Activated CD4-positive, alpha-beta T cell treated with anti-CD3 and anti-CD28 coated beads for 36 hours (primary cell): ENCODE results near the gene ADAMTS1. TPM values are rescaled to one million over a fixed set of nuclear protein-coding genes. Genes with fewer than 3 reads are reported as not detected.

Source experiments
- ATAC-seq: fragments of 200-7000 bp; cut with Tn5 transposase; one replicate; pipeline ENCODE4 v1.10.0; 2021; ENCODE audit warnings: mild to moderate bottlenecking, moderate library complexity
- CTCF ChIA-PET: fragments of 350-600 bp; sonication (Branson Sonifier 250); formaldehyde crosslinking; loops from one replicate; lab custom pipeline; 2021; ENCODE audit warnings: antibody characterized with exemption; lab: Charles Lee
- POLR2A ChIA-PET: fragments of 350-600 bp; sonication (Branson Sonifier 250); formaldehyde crosslinking; loops from one replicate; lab custom pipeline; 2021; ENCODE audit warnings: antibody characterized with exemption, inconsistent platforms; lab: Charles Lee
- DNase-seq: peaks from one replicate; pipeline ENCODE4 v3.0.0-alpha.2; 2020
- H3K27ac Mint-ChIP-seq: one replicate; pipeline ENCODE4 v1.8.0; 2021; ENCODE audit warnings: mixed read lengths
- H3K27me3 Mint-ChIP-seq: one replicate; pipeline ENCODE4 v1.8.0; 2021; ENCODE audit warnings: mixed read lengths
- H3K36me3 Mint-ChIP-seq: one replicate; pipeline ENCODE4 v1.8.0; 2021; ENCODE audit warnings: low read depth, mixed read lengths
- H3K4me1 Mint-ChIP-seq: one replicate; pipeline ENCODE4 v1.8.0; 2021; ENCODE audit warnings: mixed read lengths
- H3K4me3 Mint-ChIP-seq: one replicate; pipeline ENCODE4 v1.8.0; 2021; ENCODE audit warnings: mild to moderate bottlenecking, moderate library complexity, mixed read lengths
- H3K9me3 Mint-ChIP-seq: one replicate; pipeline ENCODE4 v1.8.0; 2021; ENCODE audit warnings: low read depth, mixed read lengths
- intact Hi-C, 2 experiments: fragments of 100-400 bp; cut with DNase I in 1 of 2; cut with micrococcal nuclease in 1 of 2; formaldehyde crosslinking; loops; one replicate each; pipeline versions ENCODE4 v1.14.2 to v1.15.1; 2022 to 2024; cut with DNase I, micrococcal nuclease
- total RNA-seq, 2 experiments: library from RNA; stranded (reverse); gene quantifications; one replicate each; pipeline ENCODE4 v1.2.3, GENCODE V29; 2021

The ADAMTS1 gene
- total RNA-seq, 2 experiments from 2014 or later = not detected

- Mint-ChIP-seq H3K9me3 (no peaks in the 10 kb centered on the region), H3K4me3 (peak overlapping the region; percentile 58), H3K27me3 (peaks cover 71% of the 10 kb centered on the region), H3K4me1 (peaks cover 28% of the 10 kb centered on the region), H3K27ac (no peak overlapping the region), H3K36me3 (no peaks in the 10 kb centered on the region)
- ATAC-seq (peak; percentile 21), DNase-seq (peak; percentile 39)
- ChIA-PET CTCF (interaction anchor here (0.7 to 1.9 kb wide), 3 partner anchors 856 to 1182 kb away, joined by 3 to 8 read pairs (median 3); no protein-coding TSS in a partner anchor), POLR2A (no interaction called here)
- intact Hi-C loops = loop anchor here (5.0 to 10.0 kb wide), 5 partner anchors 123 to 1670 kb away; partner anchors contain the start of gene ADAMTS5 (in 1 of the 2)
Measured at GRCh38 chr21:26844258-26845065, 747 bp downstream of the ADAMTS1 start.

GRCh38 chr21:26843933-26844257, 1.3 kb downstream of the ADAMTS1 start:
- H3K27ac Mint-ChIP-seq = no peak overlapping the region
- peak overlapping the region; percentile 58 for H3K4me3 Mint-ChIP-seq
- no peaks in the 10 kb centered on the region for H3K9me3 Mint-ChIP-seq
- peaks cover 68% of the 10 kb centered on the region for H3K27me3 Mint-ChIP-seq
- ChIA-PET POLR2A (no interaction called here), CTCF (interaction anchor here (0.7 to 1.9 kb wide), 2 partner anchors 856 to 1183 kb away, joined by 3 to 8 read pairs; no protein-coding TSS in a partner anchor)
- no peaks in the 10 kb centered on the region for H3K36me3 Mint-ChIP-seq
- DNase-seq = no peak
- ATAC-seq = no peak
- H3K4me1 Mint-ChIP-seq = peaks cover 28% of the 10 kb centered on the region
- intact Hi-C loops = loop anchor here (10.0 kb wide), 2 partner anchors 1211 to 1671 kb away; no protein-coding TSS in a partner anchor

GRCh38 chr21:26842974-26843932, 2.0 kb downstream of the ADAMTS1 start:
- CTCF ChIA-PET = no interaction called here
- Mint-ChIP-seq H3K27ac (no peak overlapping the region), H3K9me3 (no peaks in the 10 kb centered on the region), H3K27me3 (peaks cover 68% of the 10 kb centered on the region), H3K4me1 (peaks cover 28% of the 10 kb centered on the region), H3K36me3 (no peaks in the 10 kb centered on the region), H3K4me3 (peak overlapping the region; percentile 58)
- POLR2A ChIA-PET = no interaction called here
- intact Hi-C loops = loop anchor here (10.0 kb wide), 2 partner anchors 1212 to 1672 kb away; no protein-coding TSS in a partner anchor
- peak; percentile 46 for DNase-seq
- ATAC-seq = no peak

GRCh38 chr21:26842300-26842699, 2.9 kb downstream of the ADAMTS1 start:
- intact Hi-C loops = loop anchor here (10.0 kb wide), 2 partner anchors 1213 to 1673 kb away; no protein-coding TSS in a partner anchor
- Mint-ChIP-seq H3K4me1 (peaks cover 26% of the 10 kb centered on the region), H3K4me3 (no peak overlapping the region), H3K9me3 (no peaks in the 10 kb centered on the region), H3K36me3 (no peaks in the 10 kb centered on the region), H3K27me3 (peaks cover 65% of the 10 kb centered on the region), H3K27ac (no peak overlapping the region)
- ATAC-seq (no peak), DNase-seq (no peak)
- POLR2A ChIA-PET = no interaction called here
- CTCF ChIA-PET = interaction anchor here (0.6 kb wide), 1 partner anchor 317 kb away, joined by 4 read pairs; no protein-coding TSS in a partner anchor

- no peak overlapping the region for H3K27ac Mint-ChIP-seq
- H3K36me3 Mint-ChIP-seq = no peaks in the 10 kb centered on the region
- peaks cover 52% of the 10 kb centered on the region for H3K27me3 Mint-ChIP-seq
- H3K4me1 Mint-ChIP-seq = peaks cover 14% of the 10 kb centered on the region
- no peaks in the 10 kb centered on the region for H3K9me3 Mint-ChIP-seq
- no peak for ATAC-seq
- ChIA-PET CTCF (interaction anchor here (1.5 kb wide), 1 partner anchor 72 kb away, joined by 3 read pairs; no protein-coding TSS in a partner anchor), POLR2A (no interaction called here)
- intact Hi-C loops = loop anchor here (10.0 kb wide), 2 partner anchors 1214 to 1674 kb away; no protein-coding TSS in a partner anchor
- no peak overlapping the region for H3K4me3 Mint-ChIP-seq
- DNase-seq = no peak
Measured at GRCh38 chr21:26840912-26841311, 4.3 kb downstream of the ADAMTS1 start.

GRCh38 chr21:26840201-26840600, 5.0 kb downstream of the ADAMTS1 start:
- CTCF ChIA-PET = interaction anchor here (1.5 kb wide), 1 partner anchor 71 kb away, joined by 3 read pairs; no protein-coding TSS in a partner anchor
- DNase-seq (peak; percentile 60), ATAC-seq (peak; percentile 38)
- peaks cover 13% of the 10 kb centered on the region for H3K4me1 Mint-ChIP-seq
- no peak overlapping the region for H3K4me3 Mint-ChIP-seq
- no peak overlapping the region for H3K27ac Mint-ChIP-seq
- POLR2A ChIA-PET = no interaction called here
- no peaks in the 10 kb centered on the region for H3K9me3 Mint-ChIP-seq
- intact Hi-C loops = loop anchor here (10.0 kb wide), 2 partner anchors 1215 to 1675 kb away; no protein-coding TSS in a partner anchor
- H3K36me3 Mint-ChIP-seq = no peaks in the 10 kb centered on the region
- H3K27me3 Mint-ChIP-seq = peaks cover 46% of the 10 kb centered on the region

- no peak for ATAC-seq
- H3K4me3 Mint-ChIP-seq = no peak overlapping the region
- POLR2A ChIA-PET = no interaction called here
- intact Hi-C loops = no loop called here
- CTCF ChIA-PET = interaction anchor here (0.6 to 0.7 kb wide), 2 partner anchors 728 to 1908 kb away, joined by 3 read pairs; no protein-coding TSS in a partner anchor
- no peak for DNase-seq
- peaks cover 19% of the 10 kb centered on the region for H3K4me1 Mint-ChIP-seq
- no peak overlapping the region for H3K27ac Mint-ChIP-seq
- H3K9me3 Mint-ChIP-seq = no peaks in the 10 kb centered on the region
- peaks cover 28% of the 10 kb centered on the region for H3K27me3 Mint-ChIP-seq
- H3K36me3 Mint-ChIP-seq = no peaks in the 10 kb centered on the region
Measured at GRCh38 chr21:26837539-26837938, 7.7 kb downstream of the ADAMTS1 start.

- Mint-ChIP-seq H3K4me3 (no peak overlapping the region), H3K9me3 (no peaks in the 10 kb centered on the region), H3K27me3 (peaks cover 22% of the 10 kb centered on the region), H3K4me1 (peaks cover 19% of the 10 kb centered on the region), H3K27ac (no peak overlapping the region), H3K36me3 (no peaks in the 10 kb centered on the region)
- ATAC-seq = no peak
- ChIA-PET POLR2A (no interaction called here), CTCF (no interaction called here)
- intact Hi-C loops = no loop called here
- no peak for DNase-seq
Measured at GRCh38 chr21:26836528-26836927, 8.7 kb downstream of the ADAMTS1 start.

- peaks cover 19% of the 10 kb centered on the region for H3K4me1 Mint-ChIP-seq
- no peak overlapping the region for H3K4me3 Mint-ChIP-seq
- CTCF ChIA-PET = no interaction called here
- no peak for DNase-seq
- intact Hi-C loops = no loop called here
- H3K9me3 Mint-ChIP-seq = no peaks in the 10 kb centered on the region
- peaks cover 20% of the 10 kb centered on the region for H3K27me3 Mint-ChIP-seq
- POLR2A ChIA-PET = no interaction called here
- H3K27ac Mint-ChIP-seq = no peak overlapping the region
- no peak for ATAC-seq
- no peaks in the 10 kb centered on the region for H3K36me3 Mint-ChIP-seq
Measured at GRCh38 chr21:26835714-26836265, 9.4 kb downstream of the ADAMTS1 start.

GRCh38 chr21:26835027-26835713, 10.0 kb downstream of the ADAMTS1 start:
- DNase-seq (no peak), ATAC-seq (no peak)
- Mint-ChIP-seq H3K9me3 (no peaks in the 10 kb centered on the region), H3K36me3 (no peaks in the 10 kb centered on the region), H3K4me1 (peaks cover 16% of the 10 kb centered on the region), H3K27me3 (peaks cover 13% of the 10 kb centered on the region), H3K27ac (no peak overlapping the region), H3K4me3 (no peak overlapping the region)
- intact Hi-C loops = no loop called here
- ChIA-PET CTCF (no interaction called here), POLR2A (no interaction called here)
